Metanephros (tissue), 1 donor: ENCODE results near the gene PRAMEF9. TPM values are rescaled to one million over a fixed set of nuclear protein-coding genes. Genes with fewer than 3 reads are reported as not detected.

Experiments used
- total RNA-seq: library from RNA; depleted of rRNA; stranded (reverse); fragments of >200 nt; gene quantifications from one replicate; pipeline ENCODE4 v1.2.3, GENCODE V29; 2014

Gene PRAMEF9
- not detected for total RNA-seq

GRCh38 chr1:13171548-13171947 is at the start of gene PRAMEF9:
Gene PRAMEF9 (plus strand): TSS chr1:13171848. CDS start chr1:13175281, 3,433 bp downstream.

GRCh38 chr1:13155909-13156308 is 15.7 kb upstream of the PRAMEF9 start, which contains the start of gene PRAMEF26:
Gene PRAMEF26 (minus strand): TSS chr1:13156009. CDS start chr1:13153095, 2,914 bp downstream.

GRCh38 chr1:13165531-13165930 is 6.1 kb upstream of the PRAMEF9 start, which contains the start of gene HNRNPCL4:
Gene HNRNPCL4 (minus strand): TSS chr1:13165631. CDS start chr1:13165467, 164 bp downstream.

GRCh38 chr1:13201309-13201708 is 29.7 kb downstream of the PRAMEF9 start, which contains the start of gene PRAMEF13:
Gene PRAMEF13 (minus strand): TSS chr1:13201409. CDS start chr1:13199589, 1,820 bp downstream.

GRCh38 chr1:13225675-13226204 is 54.1 kb downstream of the PRAMEF9 start, which contains the start of gene PRAMEF18:
Gene PRAMEF18 (minus strand): TSS chr1:13226154. CDS start chr1:13226106, 48 bp downstream.

Other genes with a start within 250 kb of the PRAMEF9 start
- not detected for gene PRAMEF6, start 224.3 kb upstream of the PRAMEF9 start, total RNA-seq
- not detected for gene PRAMEF27, start 115.3 kb upstream of the PRAMEF9 start, total RNA-seq
- gene HNRNPCL3, start 111.1 kb upstream of the PRAMEF9 start, total RNA-seq: not detected
- not detected for gene PRAMEF25, start 101.1 kb upstream of the PRAMEF9 start, total RNA-seq
- not detected for gene HNRNPCL2, start 55.0 kb upstream of the PRAMEF9 start, total RNA-seq
- gene PRAMEF26, start 15.8 kb upstream of the PRAMEF9 start, total RNA-seq: not detected
- not detected for gene HNRNPCL4, start 6.2 kb upstream of the PRAMEF9 start, total RNA-seq
- not detected for gene PRAMEF13, start 29.6 kb downstream of the PRAMEF9 start, total RNA-seq
- gene PRAMEF18, start 54.3 kb downstream of the PRAMEF9 start, total RNA-seq: not detected
- not detected for gene PRAMEF5, start 82.3 kb downstream of the PRAMEF9 start, total RNA-seq
- not detected for gene PRAMEF8, start 113.3 kb downstream of the PRAMEF9 start, total RNA-seq
- not detected for gene PRAMEF33, start 131.7 kb downstream of the PRAMEF9 start, total RNA-seq
- not detected for gene PRAMEF15, start 143.7 kb downstream of the PRAMEF9 start, total RNA-seq
- gene PRAMEF14, start 175.3 kb downstream of the PRAMEF9 start, total RNA-seq: not detected
- gene PRAMEF19, start 200.1 kb downstream of the PRAMEF9 start, total RNA-seq: not detected
- not detected for gene PRAMEF17, start 217.8 kb downstream of the PRAMEF9 start, total RNA-seq
- gene PRAMEF20, start 238.6 kb downstream of the PRAMEF9 start, total RNA-seq: not detected